Left kidney (tissue), 2 donors: ENCODE results near the gene LCMT1. TPM values are rescaled to one million over a fixed set of nuclear protein-coding genes. Genes with fewer than 3 reads are reported as not detected.
A peak's percentile ranks its signal among the peaks of the same experiment; 100 is the strongest.
"Not testable (repeated sequence)": the region's sequence is repeated elsewhere in the genome, so short reads cannot be mapped to it uniquely, and the experiment has no call there.

Experiments used
- DNase-seq: peaks from one replicate; pipeline ENCODE4 v3.0.0-alpha.2; 2013
- polyA plus RNA-seq: library from polyadenylated mRNA; unstranded; fragments of 120-200 nt; gene quantifications from one replicate; pipeline ENCODE4 v1.2.1, GENCODE V29; 2013; ENCODE audit not compliant: insufficient read length

LCMT1 gene
- polyA plus RNA-seq, 1 donor = 78.1 TPM

DNA sequence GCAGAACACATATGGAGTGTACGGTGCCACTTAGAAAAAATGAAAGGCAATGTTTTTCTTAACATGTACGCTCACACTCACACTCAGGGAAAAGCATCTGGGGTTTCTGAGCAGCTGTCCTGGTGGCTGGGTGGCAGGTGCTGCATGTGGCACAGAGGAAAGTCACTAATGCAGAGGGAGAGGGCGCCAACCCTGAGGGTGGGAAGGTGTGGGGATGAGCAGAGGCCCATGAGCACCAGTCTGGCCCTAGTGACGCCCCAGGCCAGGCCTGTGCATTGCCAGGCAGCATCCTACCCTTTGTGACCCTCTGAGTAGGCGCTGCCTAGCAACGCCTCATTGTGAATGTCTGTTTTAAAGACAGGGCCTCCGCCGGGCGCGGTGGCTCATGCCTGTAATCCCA is 19.1 kb upstream of the LCMT1 start:
- no peak for DNase-seq

DNA sequence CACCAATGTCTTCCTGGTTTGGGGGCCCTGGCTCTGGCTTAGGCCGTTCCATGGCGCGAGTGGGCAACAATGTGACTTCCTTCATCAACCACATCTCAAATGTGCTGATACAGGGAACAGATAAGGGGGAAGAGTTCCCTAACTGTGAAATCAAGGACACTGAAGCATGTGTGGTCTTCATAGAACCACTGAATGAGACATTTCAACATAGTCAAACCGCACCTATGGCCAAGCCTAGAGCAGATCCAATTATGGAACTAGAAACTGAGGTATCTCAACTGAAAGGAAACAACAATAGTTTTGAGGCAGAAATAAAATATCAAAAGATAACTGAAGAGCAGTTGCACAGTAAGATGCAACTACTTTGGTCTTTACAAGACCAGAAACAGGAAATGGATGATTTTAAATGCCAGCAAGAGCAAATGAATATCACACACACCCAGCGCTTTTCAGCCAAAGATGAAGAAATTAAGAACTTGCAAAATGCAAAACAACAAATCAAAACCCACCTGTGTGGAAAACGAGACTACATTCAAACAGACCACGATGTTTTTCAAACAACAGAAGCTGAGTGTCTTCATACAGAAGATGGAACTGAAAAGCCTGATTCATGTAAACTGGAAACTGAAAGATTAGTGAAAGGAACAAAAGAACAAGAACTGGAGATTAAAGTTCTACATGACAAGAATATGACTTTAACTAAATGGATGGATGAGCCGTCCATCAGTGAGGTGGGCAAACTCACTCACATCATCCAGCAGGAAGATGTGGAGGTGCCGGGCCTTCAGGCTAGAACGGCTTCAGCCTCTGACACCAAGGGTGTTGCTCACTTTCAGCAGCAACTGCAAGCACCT is 18.1 kb upstream of the LCMT1 start:
- no peak for DNase-seq

DNA sequence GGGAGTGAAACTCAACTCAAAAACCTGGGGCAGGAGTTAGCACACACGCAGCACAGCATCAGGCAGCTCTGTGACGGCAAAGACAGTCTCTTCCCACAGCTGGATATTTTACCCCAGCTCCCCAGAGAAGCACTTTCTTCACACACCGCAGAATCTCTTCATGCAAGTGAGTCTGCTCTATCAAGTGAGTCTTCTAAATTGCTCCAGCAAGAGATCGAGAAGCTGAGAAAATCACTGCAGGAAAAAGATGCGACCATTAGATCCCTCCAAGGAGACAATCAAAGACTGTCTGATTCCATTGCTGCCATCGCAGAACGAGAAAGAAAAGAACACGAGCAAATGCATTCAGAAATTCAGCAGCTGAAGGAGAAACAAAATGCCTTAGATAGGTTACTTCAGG is 16.9 kb upstream of the LCMT1 start:
- DNase-seq = no peak

DNA sequence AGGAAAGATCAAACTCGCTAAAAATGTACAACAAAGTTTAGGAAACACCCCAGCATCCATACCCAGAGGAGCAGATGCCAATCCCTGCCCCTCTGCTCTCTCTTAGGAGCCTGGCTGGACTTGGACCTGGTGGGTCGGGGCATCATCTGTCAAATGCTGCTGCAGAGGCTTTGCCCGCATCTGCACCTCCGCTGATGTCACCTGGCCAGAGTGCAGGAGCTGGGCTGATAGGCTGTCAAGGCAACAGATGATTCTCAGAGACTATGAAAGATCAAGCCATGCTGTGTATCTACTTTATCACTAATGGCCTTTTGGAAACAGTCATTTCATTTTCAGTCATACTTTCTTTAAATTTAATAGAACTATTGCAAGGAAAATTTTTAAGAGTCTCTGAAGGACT is 15.9 kb upstream of the LCMT1 start:
- DNase-seq = no peak

DNA sequence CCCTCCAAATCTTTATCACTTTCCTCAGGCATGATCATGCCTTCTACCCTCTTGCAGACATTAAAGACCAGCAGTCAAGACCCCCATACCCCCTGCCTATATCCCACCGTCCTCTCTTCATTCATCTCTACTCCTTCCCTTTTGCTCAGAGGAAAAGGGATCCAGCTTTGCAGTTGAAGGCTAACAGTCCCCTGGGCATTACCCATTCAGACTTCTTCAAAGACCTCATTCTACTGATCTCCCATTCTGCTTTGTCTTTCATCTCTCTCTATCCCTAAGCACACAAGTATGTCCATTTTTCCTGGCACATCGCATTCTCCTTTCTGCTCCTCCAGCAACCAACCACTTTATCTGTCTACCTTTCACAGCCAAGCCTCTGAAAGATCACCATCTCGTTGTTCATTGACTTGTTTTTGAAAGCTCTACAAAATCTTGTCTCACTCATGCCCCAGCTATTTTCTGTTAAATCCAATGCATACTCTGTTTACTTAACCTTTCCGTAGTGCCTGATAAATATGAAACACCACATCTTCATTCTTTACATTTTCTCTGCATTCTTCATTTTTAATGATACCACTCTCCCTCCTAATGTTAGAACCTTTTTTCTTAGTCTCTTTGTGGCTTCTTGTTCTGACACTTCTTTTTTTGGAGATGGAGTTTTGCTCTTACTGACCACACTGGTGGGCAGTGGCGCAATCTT is 14.1 kb upstream of the LCMT1 start:
- DNase-seq = no peak

DNA sequence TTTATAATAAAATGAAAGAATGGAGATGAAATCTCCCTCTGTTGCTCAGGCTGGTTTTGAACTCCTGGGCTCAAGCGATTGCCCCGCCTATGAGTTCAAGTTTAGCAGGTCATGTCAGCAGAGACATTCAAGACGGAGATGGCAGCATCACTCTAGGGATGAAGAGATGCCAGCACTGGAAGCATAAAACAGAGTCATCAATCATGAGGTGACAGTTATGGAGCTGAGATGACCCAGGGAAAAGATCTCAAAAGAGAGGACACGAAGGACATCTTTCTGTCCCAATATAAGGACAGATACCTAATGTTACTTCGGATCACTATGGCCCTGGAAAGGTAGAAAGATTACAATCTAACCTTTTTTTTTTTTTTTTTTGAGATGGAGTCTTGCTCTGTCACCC is 11.0 kb upstream of the LCMT1 start:
- DNase-seq = no peak

DNA sequence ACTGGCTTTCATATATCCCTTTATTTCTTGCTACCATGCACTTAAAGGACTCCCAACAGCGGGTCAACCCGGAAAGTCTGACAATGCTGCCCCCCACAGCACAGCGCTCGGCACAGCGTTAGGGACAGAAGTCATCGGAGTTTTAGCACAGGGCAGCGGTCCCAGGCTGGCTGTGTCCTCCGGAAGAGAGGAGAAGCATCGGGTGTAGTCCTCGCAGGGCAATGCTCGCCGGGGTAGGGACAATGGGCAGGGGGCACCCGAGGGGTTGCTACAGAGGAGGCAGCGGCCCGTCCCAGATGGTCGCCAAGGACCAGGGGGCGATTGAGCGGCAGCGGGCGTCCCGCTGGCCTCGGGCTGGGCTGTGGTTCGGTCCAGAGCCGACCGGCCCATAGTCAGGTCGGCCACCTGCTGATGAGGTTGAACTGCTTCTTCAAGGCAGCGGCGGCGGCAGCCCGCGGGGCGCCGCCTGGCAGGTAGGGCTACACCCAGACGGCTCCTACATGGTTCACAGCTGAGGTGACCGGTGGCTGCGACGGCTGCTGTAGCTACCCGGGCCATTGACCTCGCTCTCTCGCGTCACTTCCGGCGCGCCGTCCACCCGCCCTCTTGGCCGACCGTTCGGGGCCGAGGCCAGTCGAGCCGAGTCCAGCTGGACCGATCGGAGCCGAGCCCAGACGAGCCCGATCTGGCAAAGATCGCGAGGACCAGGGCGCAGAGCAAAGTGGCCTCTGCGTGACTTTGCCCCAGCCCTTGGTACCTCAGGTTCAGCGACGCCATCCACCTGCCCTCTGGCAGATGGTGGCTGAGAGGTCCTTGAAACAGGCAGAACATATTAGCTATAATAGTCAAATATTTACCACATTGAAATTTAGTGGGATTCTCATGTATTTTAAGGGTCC is 4.7 kb upstream of the LCMT1 start:
- peak; percentile 85 for DNase-seq

DNA sequence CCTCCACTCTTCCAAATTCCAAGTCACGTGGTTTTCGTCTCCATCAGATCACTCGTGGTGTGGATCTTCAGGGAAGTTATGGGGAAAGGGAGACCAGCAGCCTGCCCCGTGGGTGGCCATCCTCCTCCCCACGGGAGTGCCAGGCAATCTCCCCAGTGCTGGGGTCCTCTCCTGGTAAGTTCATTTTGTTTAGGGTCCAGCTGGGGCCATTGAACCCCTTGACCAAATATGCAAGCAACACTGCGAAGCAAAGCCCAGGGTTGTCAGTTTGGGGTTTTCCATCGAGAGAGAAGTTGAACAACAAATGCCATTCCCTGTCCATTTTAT is 4.1 kb upstream of the LCMT1 start:
- DNase-seq = no peak

DNA sequence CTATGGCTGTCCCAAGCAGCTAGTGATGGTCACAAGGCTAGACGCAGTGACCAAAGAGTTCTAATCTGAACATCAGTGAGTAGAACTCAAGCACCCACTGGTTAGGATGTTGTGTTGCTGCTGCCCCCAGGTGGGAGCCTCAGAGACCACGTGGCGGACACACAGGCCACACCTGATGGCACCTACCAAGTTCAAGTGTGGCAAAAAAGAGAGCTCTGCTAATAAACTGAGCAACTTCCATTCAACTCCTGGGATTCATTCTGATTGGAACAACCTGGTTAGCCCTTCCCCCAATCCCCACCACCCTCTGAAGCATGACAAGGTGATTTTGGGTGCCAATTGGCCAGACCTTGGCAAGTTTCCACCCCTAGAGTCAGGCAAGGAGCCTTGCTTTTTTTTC is 3.5 kb upstream of the LCMT1 start:
- DNase-seq = no peak

DNA sequence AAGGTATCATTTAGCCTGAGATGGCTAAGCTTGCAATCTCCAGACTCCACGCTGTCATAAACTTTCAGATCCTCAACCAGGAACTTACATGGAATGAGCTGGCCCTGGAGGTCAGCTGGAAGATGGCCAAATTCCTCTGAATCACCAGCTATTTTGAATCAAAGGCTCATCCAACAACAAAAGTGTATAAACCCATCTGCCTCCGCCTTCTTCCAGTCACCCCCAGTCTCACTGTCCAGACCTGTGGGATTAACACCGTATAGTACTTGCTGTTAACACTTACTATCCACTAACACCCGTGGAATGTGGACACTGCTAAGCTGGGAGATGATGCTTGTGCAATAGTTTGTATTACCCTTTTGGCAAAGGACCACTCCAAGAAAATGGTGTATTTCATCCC is 1.9 kb upstream of the LCMT1 start:
- no peak for DNase-seq

DNA sequence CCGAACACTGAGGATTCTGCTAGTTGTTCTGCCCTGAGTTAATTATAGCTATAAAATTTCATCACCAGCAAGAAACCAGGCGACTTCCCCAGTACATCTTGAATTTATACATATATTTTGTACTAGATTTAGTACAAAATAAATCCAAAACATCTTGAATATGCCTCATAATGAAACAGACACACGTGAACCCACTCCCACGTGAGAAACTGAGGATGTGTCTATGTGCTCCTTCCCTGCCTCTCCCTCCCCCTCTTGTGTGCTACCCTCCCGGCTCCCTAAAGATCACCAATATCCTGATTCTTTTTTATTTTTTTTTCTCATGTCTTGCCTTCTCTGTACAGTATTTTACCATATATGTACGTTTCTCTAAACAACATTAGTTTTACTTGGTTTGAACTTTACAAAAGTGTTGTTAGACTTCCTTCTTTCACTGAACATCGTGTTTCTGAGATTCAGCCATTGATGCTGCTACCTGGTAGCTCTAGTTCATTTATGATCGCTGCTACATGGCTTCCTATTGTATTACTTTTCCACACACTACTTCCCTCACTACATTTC is 1.1 kb upstream of the LCMT1 start:
- DNase-seq = no peak

DNA sequence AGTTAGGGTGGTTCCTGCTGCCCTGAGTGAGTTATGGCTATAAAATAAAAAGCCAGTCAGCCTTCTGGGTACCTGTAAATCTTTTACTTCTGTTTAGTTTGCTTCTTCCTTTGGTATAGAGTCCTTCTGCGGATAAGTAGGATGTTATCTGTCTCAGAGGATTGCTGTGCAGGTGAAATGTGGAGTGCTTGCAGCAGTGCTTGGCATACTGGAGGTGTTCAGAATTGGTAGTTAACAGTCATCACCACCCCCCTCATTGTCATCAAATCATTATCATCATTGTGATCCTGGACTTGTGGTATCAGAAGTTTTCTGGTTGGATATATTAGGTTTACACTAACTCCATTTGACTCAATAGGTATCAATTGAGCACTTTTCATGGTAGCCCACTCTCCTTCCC is 2.6 kb downstream of the LCMT1 start:
- no peak for DNase-seq

DNA sequence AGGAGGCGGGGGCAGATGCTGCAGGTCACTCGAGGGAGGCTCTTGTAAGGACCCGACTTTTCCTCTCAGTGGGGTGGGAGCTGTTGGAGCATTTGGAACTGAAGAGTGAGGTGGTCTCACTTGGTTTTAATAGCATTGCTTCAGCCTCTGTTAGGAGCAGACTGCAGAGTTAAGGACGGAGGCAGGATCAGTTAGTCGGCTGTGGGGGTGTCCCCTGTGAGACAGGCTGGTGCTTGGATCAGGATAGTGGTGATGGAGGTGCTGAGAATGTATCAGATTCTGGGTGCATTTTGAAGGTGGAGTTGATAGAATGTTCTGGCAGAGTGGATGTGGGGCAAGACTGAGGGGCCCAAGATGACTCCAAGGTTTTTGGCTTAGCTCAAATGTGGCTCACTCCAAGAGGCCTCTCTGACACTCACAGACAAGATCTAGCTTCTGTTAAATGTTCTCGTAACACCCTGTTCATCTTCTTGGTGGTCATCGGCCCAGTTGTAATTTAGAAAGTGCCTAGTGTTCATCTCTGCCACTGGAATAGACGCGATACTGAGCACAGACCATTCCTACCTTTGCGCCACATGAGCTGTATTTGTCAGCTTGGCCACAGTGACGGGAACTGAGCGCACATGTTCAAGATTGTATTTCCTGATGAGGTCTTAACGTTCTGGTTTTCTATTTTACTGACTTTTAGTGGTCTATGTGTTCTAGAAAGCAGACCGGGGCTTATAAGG is 7.5 kb downstream of the LCMT1 start:
- DNase-seq = no peak

DNA sequence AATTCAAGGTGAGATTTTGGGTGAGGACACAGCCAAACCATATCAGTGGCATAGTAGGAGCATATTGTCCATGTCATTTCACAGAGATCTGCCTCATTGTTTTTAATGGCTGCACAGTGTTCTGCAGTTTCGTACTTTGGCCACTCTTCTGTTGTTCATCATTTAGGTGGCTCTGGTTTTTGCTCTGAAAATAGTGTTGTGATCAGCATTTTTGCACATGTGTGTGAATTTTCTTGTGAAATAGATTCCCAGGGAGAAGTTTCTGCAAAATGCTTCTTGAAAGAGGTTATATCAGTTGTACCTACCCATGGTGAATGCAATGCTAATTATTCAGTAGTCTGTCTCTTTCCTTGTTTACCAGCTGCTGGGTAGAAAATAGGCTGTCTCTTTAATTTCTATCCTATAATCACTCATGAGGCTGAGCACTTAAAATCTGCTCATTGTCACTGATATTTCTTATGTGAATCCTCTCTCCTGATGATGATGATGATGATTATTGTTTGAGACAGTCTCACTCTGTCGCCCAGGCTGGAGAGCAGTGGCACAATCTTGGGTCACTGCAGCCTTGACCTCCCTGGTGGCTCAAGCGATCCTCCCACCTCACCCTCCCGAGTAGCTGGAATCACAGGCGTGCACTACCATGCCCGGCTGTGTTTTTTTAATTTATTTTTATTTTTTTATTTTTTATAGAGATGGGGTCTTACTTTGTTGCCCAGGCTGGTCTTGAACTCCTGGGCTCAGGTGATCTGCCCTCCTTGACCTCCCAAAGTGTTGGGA is 10.5 kb downstream of the LCMT1 start:
- no peak for DNase-seq

DNA sequence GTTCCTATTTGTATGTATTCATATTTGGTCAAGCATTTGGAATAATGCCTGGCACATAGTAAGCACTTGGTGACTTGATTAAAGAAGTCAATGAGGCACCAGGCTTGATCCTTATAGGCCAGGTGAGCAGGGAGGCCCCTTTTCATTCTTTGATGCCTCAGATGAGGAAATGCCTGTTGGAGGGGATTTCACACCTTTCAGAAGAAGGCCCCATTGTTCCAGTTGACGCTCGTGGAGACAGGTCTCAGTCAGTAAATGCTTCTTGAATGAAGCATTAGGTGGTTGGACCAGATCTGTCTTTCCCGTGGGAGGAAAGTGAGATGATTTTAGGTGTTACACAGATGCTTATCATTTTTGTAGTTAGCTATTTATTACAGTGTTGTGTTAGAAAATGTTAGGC is 13.0 kb downstream of the LCMT1 start:
- DNase-seq = no peak

DNA sequence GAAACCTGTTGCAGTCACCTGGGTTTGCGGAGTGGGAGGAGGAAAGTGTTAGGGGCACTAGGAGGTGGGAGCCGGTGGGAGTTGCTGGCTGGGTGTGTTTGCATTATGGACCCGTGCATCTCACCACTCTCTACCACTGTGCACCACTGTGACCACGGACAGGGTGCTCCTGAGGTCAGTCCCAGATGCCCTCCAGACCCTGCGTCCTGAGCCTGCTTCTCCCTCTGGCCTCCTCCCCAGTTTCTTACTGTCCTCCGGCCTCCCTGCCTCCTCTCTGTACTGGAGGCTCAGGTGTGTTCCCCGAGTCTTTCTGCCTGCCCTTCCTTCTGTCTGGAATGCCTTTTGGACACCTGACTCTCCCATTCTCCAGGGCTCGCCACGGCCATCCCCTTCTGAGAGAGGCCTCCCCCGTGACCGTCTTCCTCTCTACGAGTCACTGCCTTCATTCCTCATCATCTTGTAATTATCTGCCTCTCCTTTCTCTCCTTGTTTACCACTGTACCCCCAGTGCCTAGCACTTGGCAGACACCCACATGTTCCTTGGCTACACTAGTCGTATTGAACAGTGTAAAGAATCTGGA is 14.6 kb downstream of the LCMT1 start:
- DNase-seq = not testable (repeated sequence)

DNA sequence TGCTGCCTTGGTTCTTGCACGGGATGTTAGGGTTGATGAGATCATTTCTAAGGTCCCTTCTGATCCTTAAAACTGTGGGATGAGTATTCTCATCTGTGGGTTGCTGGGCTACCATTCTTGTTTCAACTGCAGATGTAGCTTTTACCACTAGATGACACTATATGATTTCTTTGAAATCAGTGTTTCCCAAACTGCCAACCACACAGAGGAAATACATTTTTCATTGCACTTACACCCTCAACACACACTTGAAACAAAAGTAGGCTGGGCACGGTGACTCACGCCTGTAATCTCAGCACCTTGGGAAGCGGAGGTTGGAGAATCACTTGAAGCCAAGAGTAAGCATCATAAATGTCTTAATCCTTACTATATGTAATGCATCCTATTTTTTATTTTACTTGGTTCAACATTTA is 15.3 kb downstream of the LCMT1 start:
- DNase-seq = no peak

DNA sequence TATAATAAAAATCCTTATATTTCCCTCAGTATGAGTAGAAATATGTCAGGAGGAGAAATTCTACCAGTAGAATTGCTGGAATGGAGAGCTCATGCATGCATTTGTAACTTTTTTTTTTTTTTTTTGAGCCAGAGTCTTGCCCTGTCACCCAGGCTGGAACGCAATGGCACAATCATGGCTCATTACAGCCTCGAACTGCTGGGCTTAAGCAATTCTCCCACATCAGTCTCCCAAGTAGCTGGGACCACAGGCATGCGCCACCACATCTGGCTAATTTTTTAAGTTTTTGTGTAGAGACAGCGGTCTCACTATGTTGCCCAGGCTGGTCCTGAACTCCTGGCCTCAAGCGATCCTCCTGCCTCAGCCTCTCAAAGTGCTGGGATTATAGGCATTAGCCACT is 21.2 kb downstream of the LCMT1 start:
- DNase-seq = not testable (repeated sequence)

DNA sequence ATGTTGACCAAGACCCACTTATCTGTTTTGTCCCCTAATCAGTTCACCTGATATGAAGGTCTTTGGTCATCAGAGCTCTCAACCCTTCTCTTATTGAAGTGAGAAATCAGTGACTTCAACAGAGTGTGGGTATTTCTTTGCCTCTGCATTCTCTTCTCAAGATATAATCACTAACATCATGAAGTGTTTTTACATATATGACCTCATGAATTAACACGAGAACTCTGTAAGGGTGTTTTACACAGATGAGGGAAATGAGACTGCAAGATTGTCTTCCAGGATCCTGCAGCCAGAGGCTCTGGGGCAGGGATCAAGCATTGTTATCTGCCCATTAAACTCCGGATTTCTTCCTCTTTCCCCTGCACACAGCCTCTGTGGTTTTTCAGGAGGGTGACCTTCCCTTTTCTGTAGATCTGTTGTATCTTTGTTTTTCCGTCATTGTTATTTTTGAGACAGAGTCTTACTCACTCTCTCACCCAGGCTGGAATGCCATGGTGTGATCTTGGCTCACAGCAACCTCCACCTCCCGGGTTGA is 22.7 kb downstream of the LCMT1 start:
- no peak for DNase-seq

DNA sequence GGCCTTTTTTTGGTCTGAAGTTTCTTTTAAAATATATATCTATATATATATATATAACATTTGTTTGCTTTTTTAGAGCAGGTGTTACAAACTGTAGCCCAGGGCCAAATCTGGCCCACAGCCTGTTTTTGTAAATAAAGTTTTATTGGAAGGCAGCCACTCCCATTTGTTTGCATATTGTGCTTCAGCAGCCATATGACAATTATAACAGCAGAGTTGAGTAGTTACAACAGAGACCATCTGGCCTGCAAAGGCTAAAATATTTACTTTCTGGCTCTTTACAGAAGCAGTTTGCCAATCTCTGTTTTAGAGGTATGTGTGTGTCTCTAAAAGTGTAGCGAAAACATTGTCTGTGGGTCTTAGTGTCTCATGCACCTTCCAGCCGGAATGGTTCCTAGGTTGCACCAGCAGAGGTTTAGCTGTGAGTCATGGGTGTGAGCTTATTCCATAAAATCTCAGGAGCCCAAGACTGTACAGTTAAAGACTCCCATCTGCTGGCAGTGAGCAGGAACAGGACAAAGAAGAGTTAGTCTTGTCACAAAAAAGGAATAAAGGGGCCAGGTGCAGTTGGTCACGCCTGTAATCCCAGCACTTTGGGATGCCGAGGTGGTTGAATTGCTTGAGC is 23.8 kb downstream of the LCMT1 start:
- DNase-seq = no peak
